Measurements from ENCODE around the gene ARHGAP23.
"Not testable (repeated sequence)": the region's sequence is repeated elsewhere in the genome, so short reads cannot be mapped to it uniquely, and the experiment has no call there.

Gene ARHGAP23

GRCh38 chr17:38510421-38511149 is 82.3 kb downstream of the ARHGAP23 start:
- peak; percentile 61 for DNase-seq (ENCODE audit: low read depth, low spot score)

- peak; percentile 48 for DNase-seq (ENCODE audit: low read depth, low spot score)
Measured at GRCh38 chr17:38511150-38512108, 83.2 kb downstream of the ARHGAP23 start.

DNA sequence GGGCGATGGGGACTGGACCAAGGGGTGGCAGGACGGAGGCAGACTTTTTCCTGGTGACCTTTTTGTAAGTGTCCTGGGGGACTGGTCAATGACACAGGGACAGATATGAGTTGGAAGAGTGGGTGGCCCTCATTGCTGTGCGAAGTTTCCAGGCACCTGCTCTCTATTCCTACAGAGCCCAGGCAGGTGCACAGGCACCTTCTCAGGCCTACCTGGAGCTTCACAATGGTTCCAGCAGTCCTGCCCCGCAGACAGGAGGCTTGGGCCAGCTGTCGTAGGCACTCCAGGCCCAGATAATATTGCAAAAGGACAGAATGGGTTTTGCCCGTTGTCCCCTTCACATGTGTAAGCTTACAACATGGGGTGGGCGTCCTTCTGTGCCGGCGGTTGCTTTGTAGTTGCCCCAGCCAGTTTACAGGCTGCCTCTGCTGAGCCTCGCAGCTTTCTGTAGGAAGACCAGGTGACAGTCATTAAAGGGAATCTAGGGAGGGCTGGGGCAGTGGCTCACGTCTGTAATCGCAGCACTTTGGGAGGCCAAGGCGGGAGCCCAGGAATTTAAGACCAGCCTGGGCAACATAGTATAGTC is 84.3 kb downstream of the ARHGAP23 start:
- no peak for DNase-seq (ENCODE audit: low read depth, low spot score)

GRCh38 chr17:38526526-38526925 is 98.3 kb downstream of the ARHGAP23 start:
- DNase-seq (ENCODE audit: low read depth, low spot score) = peak; percentile 32

GRCh38 chr17:38528141-38528540 is 99.9 kb downstream of the ARHGAP23 start:
- peak; percentile 40 for DNase-seq (ENCODE audit: low read depth, low spot score)

DNA sequence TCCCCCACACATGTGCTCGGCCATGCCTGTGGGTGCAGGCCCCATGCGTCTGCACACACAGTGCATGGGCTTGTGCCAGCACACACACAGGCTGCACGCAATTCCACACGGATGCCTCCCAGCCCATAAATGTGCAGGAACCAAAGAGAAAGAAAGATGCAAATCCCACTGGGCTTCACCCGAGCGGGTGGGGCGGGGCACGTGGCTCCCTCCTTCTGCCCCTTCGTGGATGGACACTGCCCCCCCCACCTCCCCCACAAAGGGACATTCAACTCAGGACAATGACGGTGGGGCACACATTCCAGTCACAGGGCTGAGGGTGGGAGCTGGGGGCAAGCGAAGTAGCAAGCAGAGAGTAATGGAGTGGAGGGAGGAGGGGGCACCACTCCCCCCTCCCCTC is 102.6 kb downstream of the ARHGAP23 start:
- not testable (repeated sequence) for DNase-seq (ENCODE audit: low read depth, low spot score)

DNA sequence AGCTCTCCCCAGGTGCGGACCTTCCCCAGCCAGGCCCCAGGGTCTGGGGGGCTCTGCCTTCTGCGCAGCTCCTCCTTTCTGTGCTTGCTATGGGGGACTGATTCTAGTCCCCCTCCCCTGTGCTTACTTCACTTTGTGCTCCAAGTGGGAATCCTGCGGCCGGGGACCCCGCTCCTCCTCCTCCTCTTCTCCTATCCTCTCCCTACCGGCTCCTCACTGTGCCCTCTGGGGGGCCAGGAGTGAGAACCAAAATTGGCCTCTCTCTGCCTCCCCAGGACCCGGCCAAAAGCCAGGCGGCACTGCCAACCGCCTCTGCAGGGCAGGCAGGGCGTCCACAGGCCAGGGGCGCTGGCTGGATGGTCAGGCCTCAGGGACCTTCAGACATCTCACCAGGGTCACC is 103.5 kb downstream of the ARHGAP23 start:
- not testable (repeated sequence) for DNase-seq (ENCODE audit: low read depth, low spot score)

- no peak for DNase-seq (ENCODE audit: low read depth, low spot score)
Measured at GRCh38 chr17:38532451-38532850, 104.2 kb downstream of the ARHGAP23 start.

GRCh38 chr17:38533241-38533640 is 105.0 kb downstream of the ARHGAP23 start:
- DNase-seq (ENCODE audit: low read depth, low spot score) = no peak

DNA sequence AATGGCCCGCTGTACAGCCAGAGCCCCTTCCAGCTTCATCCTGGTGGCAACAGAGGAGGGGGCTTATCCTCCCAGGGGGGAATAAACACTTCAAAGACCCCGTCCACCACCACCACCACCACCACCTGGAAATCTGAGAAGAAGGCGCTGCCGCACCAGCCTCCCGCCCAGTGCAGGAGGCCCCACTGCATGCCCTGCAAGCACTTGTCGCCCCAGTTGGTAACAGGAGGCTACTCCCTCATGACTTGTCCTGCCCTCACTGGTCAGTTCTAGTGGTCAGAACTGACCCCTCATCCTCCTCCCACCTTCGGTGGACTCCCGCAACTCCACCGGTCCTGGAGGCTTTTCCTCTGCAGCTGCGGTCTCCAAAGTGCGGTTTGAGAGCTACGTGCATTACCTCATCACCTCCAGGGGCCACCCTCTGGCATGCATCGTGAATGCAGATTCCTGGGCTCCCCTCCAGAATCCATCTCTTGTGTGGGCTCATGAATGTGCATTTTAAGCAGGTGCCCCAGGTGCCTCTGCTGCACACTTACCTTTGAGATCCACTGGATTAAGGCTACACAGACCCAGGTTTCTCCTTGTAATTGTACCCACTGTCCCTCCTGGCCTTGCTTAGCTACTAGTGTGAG is 105.7 kb downstream of the ARHGAP23 start:
- DNase-seq (ENCODE audit: low read depth, low spot score) = peak; percentile 18

DNA sequence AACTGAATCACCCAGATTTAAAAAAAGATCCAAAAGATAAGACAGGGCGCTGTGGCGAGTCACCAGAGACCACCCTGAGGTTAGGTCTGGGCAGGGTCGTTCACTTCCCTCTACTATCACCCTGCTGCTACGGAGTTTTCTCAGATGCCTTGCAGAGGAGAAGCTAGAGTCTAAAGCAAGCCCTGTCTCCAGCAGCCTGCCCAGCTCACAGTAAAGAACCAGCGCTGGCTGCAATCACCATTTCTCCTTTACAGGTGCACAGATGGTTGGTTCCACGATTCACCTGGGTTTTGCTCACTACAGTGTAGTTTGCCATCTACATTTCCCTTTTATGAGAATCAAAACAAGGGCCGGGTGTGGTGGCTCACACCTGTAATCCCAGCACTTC is 106.2 kb downstream of the ARHGAP23 start:
- no peak for DNase-seq (ENCODE audit: low read depth, low spot score)

DNA sequence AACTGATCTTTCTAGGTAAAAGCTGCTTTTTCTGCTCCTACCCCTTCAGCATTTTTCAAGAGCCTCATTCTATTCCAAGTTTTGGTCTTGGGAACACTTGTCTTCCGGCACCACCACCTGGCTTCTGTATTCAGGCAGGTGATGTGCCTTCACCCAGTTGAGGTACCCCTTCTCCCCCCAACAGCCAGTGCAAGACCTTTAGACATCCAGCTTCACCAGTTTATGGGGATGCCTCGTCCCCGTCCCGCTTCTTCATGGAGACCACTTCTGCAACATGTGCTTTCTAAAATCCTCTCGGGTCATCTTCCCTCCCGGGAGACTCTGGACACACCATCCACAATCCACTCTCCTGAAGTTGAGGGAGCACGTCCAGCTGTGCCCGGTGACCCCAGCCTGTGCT is 107.6 kb downstream of the ARHGAP23 start:
- no peak for DNase-seq (ENCODE audit: low read depth, low spot score)

DNA sequence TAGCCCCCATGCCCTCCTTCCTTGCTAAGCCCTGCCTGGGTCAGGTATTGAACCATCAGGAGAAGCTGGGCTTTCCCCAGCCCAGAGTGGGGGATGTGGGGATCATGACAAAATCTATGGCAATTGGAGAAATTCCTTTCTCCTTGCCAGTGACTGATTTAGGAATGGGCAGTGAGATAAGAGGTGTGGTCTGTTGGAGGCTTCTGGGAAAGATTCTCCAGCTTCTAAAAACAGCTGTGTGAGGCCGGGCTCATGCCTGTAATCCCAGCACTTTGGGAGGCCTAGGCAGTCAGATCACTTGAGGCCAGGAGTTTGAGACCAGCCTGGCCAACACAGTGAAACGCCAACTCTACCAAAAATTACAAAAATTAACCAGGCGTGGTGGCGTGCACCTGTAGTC is 108.4 kb downstream of the ARHGAP23 start:
- DNase-seq (ENCODE audit: low read depth, low spot score) = no peak

DNA sequence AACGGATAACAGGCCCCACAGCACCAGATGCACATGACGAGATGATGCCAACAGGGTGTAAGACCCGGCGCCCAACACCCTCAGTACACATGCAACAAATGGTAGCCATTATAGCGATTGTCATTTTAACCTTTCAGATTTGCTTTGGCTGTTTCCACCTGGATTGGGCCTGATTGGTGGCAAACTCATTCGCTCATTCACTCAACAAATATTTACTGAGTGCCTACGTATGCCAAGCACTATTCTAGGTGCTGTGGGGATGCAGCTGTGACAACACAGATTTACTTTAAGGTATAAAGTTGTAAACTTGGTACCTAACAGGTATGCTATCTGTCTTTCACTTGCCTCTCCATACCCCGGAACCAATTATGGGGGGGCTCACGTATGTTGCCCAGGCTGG is 110.6 kb downstream of the ARHGAP23 start:
- DNase-seq (ENCODE audit: low read depth, low spot score) = no peak

GRCh38 chr17:38539386-38539785 is 111.1 kb downstream of the ARHGAP23 start:
- DNase-seq (ENCODE audit: low read depth, low spot score) = no peak

- DNase-seq (ENCODE audit: low read depth, low spot score) = no peak
Measured at GRCh38 chr17:38540514-38541045, 112.3 kb downstream of the ARHGAP23 start.

DNA sequence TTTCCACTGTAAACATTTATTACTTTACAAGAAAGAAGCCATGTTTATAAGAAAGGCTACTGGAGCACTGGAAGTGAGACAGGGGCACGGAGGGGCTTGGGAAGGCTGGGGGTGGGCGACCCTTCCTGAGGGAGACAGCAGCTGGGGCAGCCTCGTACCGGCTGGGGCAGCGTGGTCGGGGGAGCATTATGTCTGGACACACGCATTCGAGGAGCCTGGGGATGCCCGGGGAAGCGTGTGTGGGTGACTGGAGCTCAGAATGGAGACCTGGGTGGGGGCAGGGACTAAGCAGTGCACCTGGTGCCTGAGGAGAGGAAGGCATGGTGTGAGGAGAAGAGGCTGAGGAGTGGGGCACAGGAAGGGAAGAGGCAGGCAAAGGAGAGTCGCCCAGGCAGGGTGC is 113.0 kb downstream of the ARHGAP23 start:
- DNase-seq (ENCODE audit: low read depth, low spot score) = no peak

DNA sequence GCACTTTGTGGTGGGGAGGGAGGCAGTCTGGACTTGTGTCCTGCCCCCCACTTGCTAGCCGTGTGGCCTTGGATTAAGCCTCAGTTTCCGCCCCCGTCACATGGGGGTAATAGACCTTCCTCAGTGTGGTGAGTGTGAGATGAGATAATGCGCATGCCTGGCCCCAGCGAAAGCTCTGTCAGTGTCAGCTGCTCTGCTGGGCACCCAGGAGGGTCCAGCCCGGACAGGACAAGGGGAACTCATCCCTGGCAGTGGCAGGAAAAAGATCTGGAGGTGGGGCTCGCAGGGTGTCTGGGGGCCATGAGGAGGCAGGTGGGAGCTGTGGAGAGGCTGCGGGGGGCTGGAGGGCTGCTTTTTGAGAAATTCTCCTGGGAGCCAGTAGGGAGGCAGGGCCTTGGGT is 114.0 kb downstream of the ARHGAP23 start:
- DNase-seq (ENCODE audit: low read depth, low spot score) = no peak

- no peak for DNase-seq (ENCODE audit: low read depth, low spot score)
Measured at GRCh38 chr17:38543403-38544174, 115.3 kb downstream of the ARHGAP23 start.

DNA sequence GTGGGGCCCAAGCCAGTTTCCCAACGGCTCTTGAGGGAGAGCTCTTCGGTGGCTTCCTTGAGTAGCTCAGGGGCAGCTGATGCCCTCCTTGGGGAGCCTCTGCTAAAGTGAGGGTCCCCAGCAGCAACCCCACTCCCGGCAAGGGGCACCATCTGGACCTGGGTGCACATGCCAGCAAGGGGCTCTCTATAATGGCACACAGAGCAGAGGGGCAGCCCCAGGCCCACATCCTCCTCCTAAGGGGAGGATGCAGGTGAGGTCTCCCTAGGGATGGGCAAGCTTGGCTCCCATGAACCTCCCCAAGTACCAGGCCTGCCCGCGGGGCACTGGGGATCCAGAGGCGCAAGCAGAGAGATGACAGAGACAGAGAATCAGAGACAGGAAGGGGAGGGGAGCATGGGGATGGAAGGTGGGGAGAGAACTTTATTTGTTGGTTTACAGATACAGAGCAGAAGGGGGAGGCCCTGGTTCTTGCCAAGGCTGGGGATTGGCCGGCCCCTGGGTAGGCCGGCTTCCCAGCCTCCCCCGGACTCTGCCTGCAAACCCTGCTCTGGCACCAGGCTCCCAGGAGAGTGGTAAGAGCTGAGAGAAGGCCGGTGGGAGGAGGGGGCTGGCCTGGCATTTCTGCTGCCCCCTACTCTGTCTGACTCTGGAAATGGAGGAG is 116.0 kb downstream of the ARHGAP23 start:
- DNase-seq (ENCODE audit: low read depth, low spot score) = no peak
